ENCODE measurements around the gene MORN1.

DNA sequence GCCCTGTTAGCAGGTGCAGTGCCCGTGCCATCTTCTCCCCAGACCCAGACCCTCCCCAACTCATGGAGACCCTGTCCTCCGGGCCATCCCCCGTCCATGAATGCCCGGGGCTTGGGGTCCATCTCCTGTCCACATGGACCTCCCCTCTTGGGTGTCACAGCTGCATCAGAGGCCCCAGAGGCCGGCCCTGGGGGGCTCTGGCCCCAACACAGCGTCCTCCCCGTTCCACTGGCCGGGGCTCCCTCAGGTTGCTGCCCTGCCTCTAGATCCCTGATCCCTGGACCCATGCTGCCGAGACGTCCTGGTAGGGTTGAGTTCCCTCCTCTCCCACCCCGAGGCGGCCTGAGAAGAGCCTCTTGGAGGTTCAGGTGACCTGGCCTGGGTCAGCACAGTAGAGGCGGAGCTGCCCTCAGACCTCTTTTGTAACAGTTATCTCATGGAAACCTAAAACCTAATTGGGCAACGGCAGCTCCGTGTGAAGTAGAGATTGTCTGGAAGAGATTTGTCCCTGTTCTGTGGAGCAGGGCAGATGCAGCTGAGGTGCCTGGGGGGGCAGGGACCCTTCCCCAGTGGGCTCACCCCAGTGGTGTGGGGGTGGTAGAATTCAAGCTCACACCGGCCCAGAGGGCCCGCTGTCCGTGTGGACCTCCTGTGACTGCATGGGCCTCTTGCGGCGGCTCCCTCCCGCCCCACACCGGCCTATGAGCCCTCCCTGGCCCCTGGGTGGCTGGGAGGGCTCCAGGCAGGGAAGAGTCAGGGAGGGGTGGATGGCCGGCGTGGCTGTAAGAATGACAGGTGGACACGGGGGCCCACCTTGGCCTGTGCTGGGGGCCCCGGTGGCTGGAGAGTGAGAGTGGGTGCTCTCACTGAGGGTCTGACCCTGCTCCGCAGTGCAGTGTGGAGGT is 107.1 kb downstream of the MORN1 start:
- TF ChIP-seq, protein P1, sequence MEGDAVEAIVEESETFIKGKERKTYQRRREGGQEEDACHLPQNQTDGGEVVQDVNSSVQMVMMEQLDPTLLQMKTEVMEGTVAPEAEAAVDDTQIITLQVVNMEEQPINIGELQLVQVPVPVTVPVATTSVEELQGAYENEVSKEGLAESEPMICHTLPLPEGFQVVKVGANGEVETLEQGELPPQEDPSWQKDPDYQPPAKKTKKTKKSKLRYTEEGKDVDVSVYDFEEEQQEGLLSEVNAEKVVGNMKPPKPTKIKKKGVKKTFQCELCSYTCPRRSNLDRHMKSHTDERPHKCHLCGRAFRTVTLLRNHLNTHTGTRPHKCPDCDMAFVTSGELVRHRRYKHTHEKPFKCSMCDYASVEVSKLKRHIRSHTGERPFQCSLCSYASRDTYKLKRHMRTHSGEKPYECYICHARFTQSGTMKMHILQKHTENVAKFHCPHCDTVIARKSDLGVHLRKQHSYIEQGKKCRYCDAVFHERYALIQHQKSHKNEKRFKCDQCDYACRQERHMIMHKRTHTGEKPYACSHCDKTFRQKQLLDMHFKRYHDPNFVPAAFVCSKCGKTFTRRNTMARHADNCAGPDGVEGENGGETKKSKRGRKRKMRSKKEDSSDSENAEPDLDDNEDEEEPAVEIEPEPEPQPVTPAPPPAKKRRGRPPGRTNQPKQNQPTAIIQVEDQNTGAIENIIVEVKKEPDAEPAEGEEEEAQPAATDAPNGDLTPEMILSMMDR (IDR thresholded peaks at IDR 0.05; ENCODE audit: extremely low read depth in 1 of 2, insufficient read depth in 1 of 2, low read depth in 1 of 2, low read length in 2 of 2) = no peak
- TF ChIP-seq EZH2 (IDR thresholded peaks at IDR 0.05; ENCODE audit: borderline replicate concordance, low read depth, low read length, severe bottlenecking) = no peak
- TF ChIP-seq POLR2AphosphoS5 (IDR thresholded peaks at IDR 0.05; ENCODE audit: insufficient read depth, low read depth, low read length) = no peak
- no peak for TF ChIP-seq POLR2A (IDR thresholded peaks at IDR 0.05; ENCODE audit: low read depth, low read length)
- TF ChIP-seq, protein P2, sequence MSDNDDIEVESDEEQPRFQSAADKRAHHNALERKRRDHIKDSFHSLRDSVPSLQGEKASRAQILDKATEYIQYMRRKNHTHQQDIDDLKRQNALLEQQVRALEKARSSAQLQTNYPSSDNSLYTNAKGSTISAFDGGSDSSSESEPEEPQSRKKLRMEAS (IDR thresholded peaks at IDR 0.05; ENCODE audit: insufficient read depth, insufficient read length) = no peak
